K562 (cell line): ENCODE measurements around the gene AQR. TPM values are rescaled to one million over a fixed set of nuclear protein-coding genes. Genes with fewer than 3 reads are reported as not detected.

Experiments
- ATAC-seq: fragments of 200-7000 bp; cut with Tn5 transposase; 3 replicates; pipeline ENCODE4 v1.9.1; 2020; ENCODE audit warnings: moderate library complexity
- BruUV-seq: library from RNA; stranded (reverse); fragments of 400-500 nt; replicated peaks from 2 replicates; lab custom pipeline; 2021; lab: Mats Ljungman, UMichigan
- CTCF ChIA-PET: fragments of 300-600 bp; formaldehyde crosslinking; extraction: SDS; loops from one replicate; lab custom pipeline; 2021; ENCODE audit warnings: low intra/inter-chr PET ratio; lab: Yijun Ruan, JAX
- POLR2A ChIA-PET: fragments of 300-600, 350-650 bp; sonication (Branson Sonifier 250); formaldehyde crosslinking; extraction: SDS; loops from one replicate; lab custom pipeline; 2021; ENCODE audit warnings: antibody characterized with exemption, inconsistent platforms; lab: Yijun Ruan, JAX
- DNase-seq, 4 experiments: peaks; one replicate each; pipeline versions ENCODE4 v3.0.0 to v3.0.0-alpha.2; 2011 to 2018; ENCODE audit warnings: low spot score in 3 of 4, mixed read lengths in 3 of 4; ENCODE audit errors: extremely low read depth in 1 of 4
- FAIRE-seq: peaks from 2 replicates; lab custom pipeline; 2011; peaks lifted over from hg19 to GRCh38; lab: Jason Lieb, UNC
- H2AFZ ChIP-seq: 2 replicates; pipeline ENCODE4 v1.6.0; 2011; ENCODE audit warnings: low read depth, low read length, control low read depth, inconsistent platforms
- H3K27ac ChIP-seq: fragments of 200-600 bp; 3 replicates; pipeline ENCODE4 v1.8.0; 2011; ENCODE audit warnings: low read depth, mild to moderate bottlenecking, control low read depth, inconsistent platforms, low read length, moderate library complexity, mixed read lengths; ENCODE audit errors: extremely low read depth
- H3K27me3 ChIP-seq, 2 experiments: fragments of 300-600 bp in 1 of 2; 2 replicates in 1 of 2; 3 replicates in 1 of 2; pipeline versions ENCODE4 v1.6.0 to v1.8.0; 2011; ENCODE audit warnings: inconsistent platforms in 2 of 2, low read length in 2 of 2, mild to moderate bottlenecking in 1 of 2, mixed read lengths in 1 of 2, moderate library complexity in 1 of 2; ENCODE audit not compliant: control insufficient read depth in 2 of 2, insufficient read depth in 2 of 2
- H3K36me3 ChIP-seq: fragments of 300-600 bp; 3 replicates; pipeline ENCODE4 v1.8.0; 2011; ENCODE audit warnings: mild to moderate bottlenecking, low read length, inconsistent platforms; ENCODE audit not compliant: control insufficient read depth, insufficient read depth
- H3K4me1 ChIP-seq, 2 experiments: fragments of 200-600 bp in 1 of 2; replicated peaks in 1 of 2; 2 replicates in 1 of 2; 3 replicates in 1 of 2; pipeline versions ENCODE4 v1.5.1 to v1.8.0; 2011; ENCODE audit warnings: inconsistent platforms in 2 of 2, low read length in 2 of 2, mild to moderate bottlenecking in 1 of 2, mixed read lengths in 1 of 2, moderate library complexity in 1 of 2; ENCODE audit not compliant: control insufficient read depth in 2 of 2, insufficient read depth in 2 of 2
- H3K4me2 ChIP-seq: 2 replicates; pipeline ENCODE4 v1.6.1; 2011; ENCODE audit warnings: low read length, control low read depth, inconsistent platforms, mixed read lengths; ENCODE audit not compliant: insufficient read depth
- H3K4me3 ChIP-seq: fragments of 200-600 bp; sonication (generic), shearing (Covaris generic); 2 replicates; pipeline ENCODE4 v1.5.1; 2016; ENCODE audit warnings: control low read depth, inconsistent platforms
- H3K79me2 ChIP-seq: fragments of 200-600 bp; 3 replicates; pipeline ENCODE4 v1.8.0; 2011; ENCODE audit warnings: low read length, inconsistent platforms; ENCODE audit not compliant: control insufficient read depth, insufficient read depth
- H3K9ac ChIP-seq, 2 experiments: 2 replicates each; pipeline versions ENCODE4 v1.6.0 to v1.6.1; 2011; ENCODE audit warnings: low read depth in 2 of 2, low read length in 2 of 2, control low read depth in 1 of 2, inconsistent platforms in 1 of 2, mild to moderate bottlenecking in 1 of 2, mixed read lengths in 1 of 2; ENCODE audit not compliant: insufficient read depth in 1 of 2
- H3K9me1 ChIP-seq: one replicate; pipeline ENCODE4 v1.6.0; 2011; ENCODE audit warnings: inconsistent platforms, mild to moderate bottlenecking, low read length, moderate library complexity; ENCODE audit not compliant: control insufficient read depth, insufficient read depth
- H3K9me3 ChIP-seq: replicated peaks from 2 replicates; pipeline ENCODE4 v1.5.1; 2011; ENCODE audit warnings: low read depth, low read length, inconsistent platforms; ENCODE audit not compliant: control insufficient read depth, insufficient read depth
- H4K20me1 ChIP-seq: replicated peaks from 2 replicates; pipeline ENCODE4 v1.6.1; 2011; ENCODE audit warnings: low read length, inconsistent platforms, mixed read lengths; ENCODE audit not compliant: control insufficient read depth, insufficient read depth
- BHLHE40 ChIP-seq: IDR thresholded peaks from 2 replicates; pipeline ENCODE4 v1.6.1; 2011; ENCODE audit warnings: low read length, improper control_type of control experiment
- FOXA3 ChIP-seq, 2 experiments: fragments of 450-650 bp in 1 of 2; sonication (generic) in 1 of 2; formaldehyde crosslinking; IDR thresholded peaks in 1 of 2; conservative IDR thresholded peaks in 1 of 2; 2 replicates each; pipeline versions ENCODE4 v1.4.0 to v1.8.0; 2020 to 2022; ENCODE audit warnings: mild to moderate bottlenecking in 2 of 2, missing genetic modification reagents in 1 of 2
- HNRNPL ChIP-seq: fragments of 200-400 bp; formaldehyde crosslinking; IDR thresholded peaks from 2 replicates; pipeline ENCODE4 v1.6.1; 2017; ENCODE audit warnings: low read depth, mild to moderate bottlenecking, low read length
- NFE2L1 ChIP-seq: fragments of 450-650 bp; IDR thresholded peaks from 2 replicates; pipeline ENCODE4 v1.6.1; 2016; ENCODE audit warnings: missing genetic modification characterization, low read depth, mild to moderate bottlenecking, missing compliant biosample characterization, moderate library complexity, borderline replicate concordance
- PHB2 ChIP-seq: fragments of 450-650 bp; IDR thresholded peaks from 2 replicates; pipeline ENCODE4 v1.6.1; 2017; ENCODE audit warnings: low read depth
- RAD51 ChIP-seq: fragments of 450-650 bp; IDR thresholded peaks from 2 replicates; pipeline ENCODE4 v1.7.1; 2016; ENCODE audit warnings: low read depth, mild to moderate bottlenecking, borderline replicate concordance
- RBM25 ChIP-seq: fragments of 200-400 bp; formaldehyde crosslinking; IDR thresholded peaks from 2 replicates; pipeline ENCODE4 v1.6.1; 2018; ENCODE audit warnings: low read length, low read depth, moderate library complexity; ENCODE audit not compliant: severe bottlenecking
- SAP30 ChIP-seq: fragments of 200-600 bp; sonication (generic); IDR thresholded peaks from 2 replicates; pipeline ENCODE4 v1.6.1; 2012; ENCODE audit warnings: borderline replicate concordance, low read depth, mild to moderate bottlenecking, moderate library complexity, low read length, control low read depth, inconsistent platforms; ENCODE audit not compliant: insufficient read depth, poor library complexity, severe bottlenecking
- SMARCB1 ChIP-seq: IDR thresholded peaks from 2 replicates; pipeline ENCODE4 v1.6.1; 2011; ENCODE audit warnings: improper control_type of control experiment, low read depth; ENCODE audit not compliant: insufficient read length
- SMARCC2 ChIP-seq: fragments of 450-650 bp; IDR thresholded peaks from 2 replicates; pipeline ENCODE4 v1.6.1; 2017; ENCODE audit warnings: antibody characterized with exemption, moderate library complexity, mild to moderate bottlenecking, low read depth
- SRSF7 ChIP-seq: fragments of 200-400 bp; formaldehyde crosslinking; optimal IDR thresholded peaks from 2 replicates; pipeline ENCODE3; 2017; ENCODE audit warnings: mild to moderate bottlenecking, low read depth, low read length
- ZFX ChIP-seq: sonication (generic); formaldehyde crosslinking; IDR thresholded peaks from 2 replicates; pipeline ENCODE4 v1.8.0; 2022; ENCODE audit warnings: mild to moderate bottlenecking, missing genetic modification reagents, moderate library complexity
- ZNF121 ChIP-seq: sonication (generic); formaldehyde crosslinking; conservative IDR thresholded peaks from 2 replicates; pipeline ENCODE4 v1.8.0; 2022; ENCODE audit warnings: missing genetic modification reagents
- WGBS: fragments of 100-300 bp; shearing (Covaris generic); methylation state at CpG from one replicate; pipeline ENCODE4 v1.1.6; 2016; ENCODE audit warnings: low coverage, mixed read lengths; ENCODE audit not compliant: insufficient coverage; ENCODE audit errors: missing lambda C conversion rate; 5-methylcytosine and 5-hydroxymethylcytosine counted together
- in situ Hi-C: fragments of 300-500 bp; cut with MboI; formaldehyde crosslinking; loops from 4 replicates; pipeline ENCODE4 v1.15.0; 2018; ENCODE audit warnings: inconsistent platforms, mixed read lengths
- intact Hi-C: fragments of 100-400 bp; cut with micrococcal nuclease; formaldehyde crosslinking; loops from 2 replicates; pipeline ENCODE4 v1.14.2; 2022
- polyA plus RNA-seq, 8 experiments: library from polyadenylated mRNA; depleted of rRNA in 4 of 8; stranded (reverse) in 5 of 8; unstranded in 3 of 8; fragments of >200 nt; fragmentation: Nextera tagmentation in 2 of 8; fragmentation: Illumina TruSeq in 1 of 8; extraction: Ambion mirVana in 2 of 8; extraction: Trizol in 1 of 8; gene quantifications; 2 replicates each; pipeline versions ENCODE4 v1.2.1 to v1.2.3, GENCODE V29; 2011 to 2014; ENCODE audit warnings: inconsistent platforms in 1 of 8, missing spikeins in 1 of 8
- total RNA-seq, 7 experiments: library from RNA; depleted of rRNA in 6 of 7; stranded (reverse); fragments of >200 nt in 6 of 7; fragmentation: Illumina TruSeq in 2 of 7; extraction: Trizol in 2 of 7; gene quantifications; 2 replicates each; pipeline versions ENCODE4 v1.2.1 to v1.2.3, GENCODE V29; 2011 to 2021; ENCODE audit warnings: low replicate concordance in 1 of 7
- TF ChIP-seq, protein P1 (sequence below): fragments of 250-450 bp; sonication (Bioruptor Pico); IDR thresholded peaks from 2 replicates; pipeline ENCODE4 v1.9.0; 2021; ENCODE audit warnings: mild to moderate bottlenecking

The AQR gene
- total and polyA plus RNA-seq, 9 of the 15 experiments (the other 6 are each of a cell fraction or from before 2014, with no cell fraction given), result 22.0 to 62.9 (median 39.3) TPM

DNA sequence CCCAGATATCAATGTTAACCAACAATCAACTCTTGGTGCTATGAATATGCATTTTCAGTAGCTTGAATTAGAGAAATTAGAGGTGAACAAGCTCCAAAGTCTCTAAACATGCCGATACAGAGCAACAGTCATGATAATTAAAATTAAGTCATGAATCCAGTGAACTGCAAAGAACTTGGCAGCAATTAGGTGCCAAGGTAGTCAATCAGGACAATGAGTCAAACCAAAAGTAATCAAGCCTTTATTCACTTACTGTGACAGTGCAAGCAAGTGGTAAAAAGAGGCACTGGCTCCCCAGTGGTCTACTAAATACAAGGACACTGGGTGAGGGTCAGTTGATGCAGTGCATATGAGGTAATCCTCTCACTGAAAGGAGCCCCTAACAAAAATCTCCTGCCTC lies 16.8 kb upstream of the AQR start:
- H3K4me1 ChIP-seq, result peaks cover 0 to 6% of the 10 kb centered on the region in 2 experiments; a peak in 4 of 5 replicates
- intact Hi-C loops (loop anchor here (5.0 to 10.0 kb wide), 3 partner anchors 78 to 561 kb away; partner anchors contain the start of gene DPH6), in situ Hi-C loops (no loop called here)
- H2AFZ ChIP-seq, result no peak overlapping the region
- TF ChIP-seq SRSF7 (no peak), RAD51 (no peak), SMARCC2 (no peak), NFE2L1 (tag) (no peak), FOXA3 (CRISPR knock-in tag; conservative IDR thresholded peaks at IDR 0.05 in 1 of 2, IDR thresholded peaks at IDR 0.05 in 1 of 2) (no peak), BHLHE40 (no peak), SAP30 (no peak), RBM25 (no peak), ZFX (CRISPR knock-in tag) (no peak), HNRNPL (no peak), SMARCB1 (no peak), PHB2 (no peak), ZNF121 (CRISPR knock-in tag) (no peak)
- TF ChIP-seq, protein P1, sequence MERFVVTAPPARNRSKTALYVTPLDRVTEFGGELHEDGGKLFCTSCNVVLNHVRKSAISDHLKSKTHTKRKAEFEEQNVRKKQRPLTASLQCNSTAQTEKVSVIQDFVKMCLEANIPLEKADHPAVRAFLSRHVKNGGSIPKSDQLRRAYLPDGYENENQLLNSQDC (CRISPR knock-in tag), result no peak
- H4K20me1 ChIP-seq, result peaks cover 9% of the 10 kb centered on the region; the same call in 1 of the 2 replicates
- peaks cover 56% of the 10 kb centered on the region for H3K36me3 ChIP-seq
- FAIRE-seq (peak; percentile 64), ATAC-seq (no peak), DNase-seq (no peak)
- 18% methylated on average over 1 of the region's 1 CpG for WGBS
- no peaks in the 10 kb centered on the region for H3K9me1 ChIP-seq
- peak overlapping the region; percentile 90 for H3K4me2 ChIP-seq
- H3K79me2 ChIP-seq, result peaks cover 57% of the 10 kb centered on the region
- H3K4me3 ChIP-seq, result peak overlapping the region; percentile 77
- no peaks in the 10 kb centered on the region for H3K27me3 ChIP-seq
- ChIA-PET POLR2A (interaction anchor here (1.0 to 2.3 kb wide), 7 partner anchors 10 to 33 kb away, joined by 3 to 16 read pairs (median 4); partner anchors contain the start of gene AQR), CTCF (no interaction called here)
- H3K9ac ChIP-seq, result peak overlapping the region; percentile 70 to 96; a peak in 3 of 4 replicates
- no peaks in the 10 kb centered on the region for H3K9me3 ChIP-seq
- peak overlapping the region; percentile 95 for H3K27ac ChIP-seq
- BruUV-seq, result no TSS peak
